GM23338 (cell line): ENCODE data around the gene FCN3. TPM values are rescaled to one million over a fixed set of nuclear protein-coding genes. Genes with fewer than 3 reads are reported as not detected.
A peak's percentile ranks its signal among the peaks of the same experiment; 100 is the strongest.

Experiments used
- ATAC-seq: fragments of 200-7000 bp; cut with Tn5 transposase; 3 replicates; pipeline ENCODE4 v1.9.1; 2020
- DNase-seq: peaks from one replicate; pipeline ENCODE4 v3.0.0-alpha.2; 2015; ENCODE audit warnings: low spot score
- H2AFZ ChIP-seq: fragments of 200-600 bp; sonication (generic); 2 replicates; pipeline ENCODE4 v1.8.0; 2016; ENCODE audit warnings: antibody characterized with exemption, mild to moderate bottlenecking, moderate library complexity
- H3F3A ChIP-seq: fragments of 200-600 bp; sonication (generic); replicated peaks from 2 replicates; pipeline ENCODE4 v1.8.0; 2017; ENCODE audit warnings: antibody characterized with exemption, mixed run types, low read depth
- H3K27ac ChIP-seq: fragments of 200-600 bp; sonication (generic); 2 replicates; pipeline ENCODE4 v1.6.1; 2016; ENCODE audit warnings: low read depth
- H3K27me3 ChIP-seq: fragments of 200-600 bp; sonication (generic); 2 replicates; pipeline ENCODE4 v1.8.0; 2016; ENCODE audit warnings: mild to moderate bottlenecking, mixed run types, moderate library complexity; ENCODE audit not compliant: insufficient read depth
- H3K36me3 ChIP-seq: fragments of 200-600 bp; sonication (generic); 2 replicates; pipeline ENCODE4 v1.8.0; 2016; ENCODE audit warnings: mild to moderate bottlenecking; ENCODE audit not compliant: insufficient read depth
- H3K4me1 ChIP-seq: fragments of 200-600 bp; sonication (generic); 2 replicates; pipeline ENCODE4 v1.8.0; 2016; ENCODE audit warnings: mild to moderate bottlenecking, moderate library complexity; ENCODE audit not compliant: insufficient read depth
- H3K4me2 ChIP-seq: fragments of 200-600 bp; sonication (generic); 2 replicates; pipeline ENCODE4 v1.7.1; 2017; ENCODE audit warnings: mixed run types
- H3K4me3 ChIP-seq: fragments of 200-600 bp; sonication (generic); 2 replicates; pipeline ENCODE4 v1.6.1; 2016; ENCODE audit warnings: mixed run types
- H3K79me2 ChIP-seq: fragments of 200-600 bp; sonication (generic); replicated peaks from 2 replicates; pipeline ENCODE4 v1.8.0; 2017; ENCODE audit warnings: mild to moderate bottlenecking; ENCODE audit not compliant: insufficient read depth
- H3K9me2 ChIP-seq: fragments of 200-600 bp; sonication (generic); 2 replicates; pipeline ENCODE4 v1.8.0; 2017; ENCODE audit not compliant: insufficient read depth
- H4K20me1 ChIP-seq: fragments of 200-600 bp; sonication (generic); replicated peaks from 2 replicates; pipeline ENCODE4 v1.8.0; 2017; ENCODE audit warnings: mild to moderate bottlenecking; ENCODE audit not compliant: insufficient read depth
- H3K27ac Mint-ChIP-seq: 2 replicates; pipeline ENCODE4 v1.8.0; 2020; ENCODE audit warnings: inconsistent platforms, mild to moderate bottlenecking, moderate library complexity, mixed read lengths
- H3K27me3 Mint-ChIP-seq: 3 replicates; pipeline ENCODE4 v1.8.0; 2022; ENCODE audit warnings: low read depth, mild to moderate bottlenecking, moderate library complexity, mixed read lengths, inconsistent platforms; ENCODE audit not compliant: insufficient read depth, poor library complexity
- H3K36me3 Mint-ChIP-seq: 3 replicates; pipeline ENCODE4 v1.8.0; 2021; ENCODE audit warnings: low read depth, mild to moderate bottlenecking, inconsistent platforms, moderate library complexity, mixed read lengths
- H3K4me1 Mint-ChIP-seq: 3 replicates; pipeline ENCODE4 v1.8.0; 2020; ENCODE audit warnings: mild to moderate bottlenecking, inconsistent platforms, mixed read lengths
- H3K4me3 Mint-ChIP-seq: 3 replicates; pipeline ENCODE4 v1.8.0; 2021; ENCODE audit warnings: moderate library complexity, mild to moderate bottlenecking, inconsistent platforms, mixed read lengths
- H3K9me3 Mint-ChIP-seq: 3 replicates; pipeline ENCODE4 v1.8.0; 2020; ENCODE audit warnings: moderate library complexity, mild to moderate bottlenecking, inconsistent platforms, mixed read lengths
- CTCF ChIP-seq, 2 experiments: fragments of 200-600 bp in 1 of 2; sonication (generic) in 1 of 2; conservative IDR thresholded peaks; 2 replicates each; pipeline versions ENCODE4 v1.5.1 to v1.6.1; 2016 to 2017; ENCODE audit warnings: antibody characterized with exemption in 2 of 2, low read depth in 2 of 2, mild to moderate bottlenecking in 2 of 2, moderate library complexity in 1 of 2
- ETS1 ChIP-seq: IDR thresholded peaks from 2 replicates; pipeline ENCODE4 v1.6.1; 2016; ENCODE audit warnings: antibody characterized with exemption
- EZH2 ChIP-seq: fragments of 200-600 bp; sonication (generic); IDR thresholded peaks from one replicate; pipeline ENCODE4 v1.8.0; 2017; ENCODE audit warnings: antibody characterized with exemption, mild to moderate bottlenecking, low read depth; ENCODE audit not compliant: unreplicated experiment
- JUNB ChIP-seq: IDR thresholded peaks from one replicate; pipeline ENCODE4 v1.6.1; 2016; ENCODE audit warnings: antibody characterized with exemption; ENCODE audit not compliant: unreplicated experiment
- NANOG ChIP-seq: IDR thresholded peaks from 2 replicates; pipeline ENCODE4 v1.6.1; 2016; ENCODE audit warnings: antibody characterized with exemption, borderline replicate concordance
- REST ChIP-seq: IDR thresholded peaks from one replicate; pipeline ENCODE4 v1.6.1; 2018; ENCODE audit warnings: antibody characterized with exemption; ENCODE audit not compliant: unreplicated experiment
- STAT1 ChIP-seq: IDR thresholded peaks from one replicate; pipeline ENCODE4 v1.6.1; 2016; ENCODE audit warnings: antibody characterized with exemption; ENCODE audit not compliant: unreplicated experiment
- ZNF114 ChIP-seq: fragments of 250-450 bp; sonication (Bioruptor Pico); IDR thresholded peaks from 2 replicates; pipeline ENCODE4 v1.5.0; 2020; ENCODE audit warnings: mild to moderate bottlenecking, moderate library complexity
- polyA plus RNA-seq: library from polyadenylated mRNA; unstranded; fragments of >200 nt; fragmentation: Nextera tagmentation; extraction: Ambion mirVana; gene quantifications from 2 replicates; pipeline ENCODE4 v1.2.1, GENCODE V29; 2016
- total RNA-seq: library from RNA; depleted of rRNA; stranded (reverse); fragments of >200 nt; shearing (Covaris generic); gene quantifications from 2 replicates; pipeline ENCODE4 v1.2.3, GENCODE V29; 2014

Gene FCN3
- total and polyA plus RNA-seq, 2 experiments from 2014 or later: 0.49 TPM; not detected in 1

- TF ChIP-seq EZH2 (no peak), REST (no peak), STAT1 (no peak), JUNB (no peak)
These were observed 31.6 kb downstream of the FCN3 start (continued) for GRCh38 chr1:27342778-27343638.

GRCh38 chr1:27342391-27342777 is 32.2 kb downstream of the FCN3 start:
- DNase-seq (no peak), ATAC-seq (no peak; the same call in 2 of the 3 replicates)
- Histone ChIP-seq H3K9me2 (no peaks in the 10 kb centered on the region), H3F3A (peaks cover 5% of the 10 kb centered on the region; the same call in 1 of the 2 replicates), H3K79me2 (no peaks in the 10 kb centered on the region), H2AFZ (no peak overlapping the region), H3K4me1 (peaks cover 17% of the 10 kb centered on the region; the same call in 1 of the 2 replicates), H3K36me3 (no peaks in the 10 kb centered on the region), H3K27ac (no peak overlapping the region), H3K4me2 (peak overlapping the region; percentile 83), H3K4me3 (peak overlapping the region; percentile 55), H3K27me3 (no peaks in the 10 kb centered on the region), H4K20me1 (no peaks in the 10 kb centered on the region)
- Mint-ChIP-seq H3K27ac (no peak overlapping the region), H3K4me3 (peak overlapping the region; percentile 76), H3K9me3 (no peaks in the 10 kb centered on the region; the same call in 2 of the 3 replicates), H3K4me1 (peaks cover 36% of the 10 kb centered on the region), H3K27me3 (peaks cover 14% of the 10 kb centered on the region), H3K36me3 (peaks cover 9% of the 10 kb centered on the region)
- no peak for TF ChIP-seq JUNB
- no peak for TF ChIP-seq CTCF (conservative IDR thresholded peaks at IDR 0.05; ENCODE audit: low read depth in 2 of 2)
- TF ChIP-seq ETS1: no peak
- no peak for TF ChIP-seq ZNF114
- no peak for TF ChIP-seq STAT1
- no peak for TF ChIP-seq NANOG
